SW 1271 (cell line): ENCODE measurements around the gene SLC6A17.

Source experiments
- DNase-seq, 2 experiments: peaks; one replicate each; lab custom pipeline; 2025; lab: John Stamatoyannopoulos, UW

Gene SLC6A17

GRCh38 chr1:110205156-110205555, 54.9 kb downstream of the SLC6A17 start:
- no peak for DNase-seq

GRCh38 chr1:110205591-110206155, 55.4 kb downstream of the SLC6A17 start:
- no peak for DNase-seq

GRCh38 chr1:110206261-110206920, 56.1 kb downstream of the SLC6A17 start:
- no peak for DNase-seq

GRCh38 chr1:110207831-110208230, 57.5 kb downstream of the SLC6A17 start:
- peak in 1 of 2 experiments; percentile 17 for DNase-seq

- no peak for DNase-seq
Observed at GRCh38 chr1:110208916-110209645, 58.8 kb downstream of the SLC6A17 start.

- DNase-seq = peak; percentile 26 to 68
Observed at GRCh38 chr1:110209715-110210603, 59.7 kb downstream of the SLC6A17 start, which contains the start of gene KCNC4. KCNC4 (plus strand) TSS chr1:110210314; CDS start chr1:110211500, 1,186 bp downstream.

- peak in 1 of 2 experiments; percentile 2 for DNase-seq
Observed at GRCh38 chr1:110210604-110211495, 60.6 kb downstream of the SLC6A17 start.

GRCh38 chr1:110211496-110212168, 61.3 kb downstream of the SLC6A17 start:
- DNase-seq = no peak

GRCh38 chr1:110212169-110213142, 62.2 kb downstream of the SLC6A17 start:
- DNase-seq = no peak

GRCh38 chr1:110213143-110213540, 62.8 kb downstream of the SLC6A17 start:
- no peak for DNase-seq

- no peak for DNase-seq
Observed at GRCh38 chr1:110214454-110215404, 64.4 kb downstream of the SLC6A17 start.

GRCh38 chr1:110215621-110216515, 65.6 kb downstream of the SLC6A17 start:
- no peak for DNase-seq

- no peak for DNase-seq
Observed at GRCh38 chr1:110216844-110217444, 66.7 kb downstream of the SLC6A17 start.

- DNase-seq = no peak
Observed at GRCh38 chr1:110218137-110218536, 67.8 kb downstream of the SLC6A17 start.

GRCh38 chr1:110218739-110219138, 68.4 kb downstream of the SLC6A17 start:
- DNase-seq = no peak

GRCh38 chr1:110220324-110220723, 70.0 kb downstream of the SLC6A17 start:
- no peak for DNase-seq

GRCh38 chr1:110221119-110221518, 70.8 kb downstream of the SLC6A17 start:
- no peak for DNase-seq
